Suprapubic skin (tissue), 4 donors: ENCODE measurements around the gene IL11RA. TPM values are rescaled to one million over a fixed set of nuclear protein-coding genes. Genes with fewer than 3 reads are reported as not detected.
"Not testable (repeated sequence)": the region's sequence is repeated elsewhere in the genome, so short reads cannot be mapped to it uniquely, and the experiment has no call there.

Experiments used
- DNase-seq, 2 donors: peaks; one replicate each; pipeline ENCODE4 v3.0.0-alpha.2; 2019; ENCODE audit warnings: low spot score in 2 of 2
- H3K27ac ChIP-seq: fragments of 200-600 bp; sonication (generic); one replicate; pipeline ENCODE4 v1.5.1; 2019
- H3K27me3 ChIP-seq: fragments of 200-600 bp; sonication (generic); one replicate; pipeline ENCODE4 v1.5.1; 2019
- H3K36me3 ChIP-seq: fragments of 200-600 bp; sonication (generic); one replicate; pipeline ENCODE4 v1.5.1; 2019
- H3K4me1 ChIP-seq: fragments of 200-600 bp; sonication (generic); one replicate; pipeline ENCODE4 v1.5.1; 2019
- H3K4me3 ChIP-seq: fragments of 200-600 bp; sonication (generic); one replicate; pipeline ENCODE4 v1.5.1; 2019; ENCODE audit warnings: mild to moderate bottlenecking
- H3K9me3 ChIP-seq: fragments of 200-600 bp; sonication (generic); one replicate; pipeline ENCODE4 v1.5.1; 2019
- CTCF ChIP-seq, 2 donors: fragments of 200-600 bp in 1 of 2; fragments of 450-650 bp in 1 of 2; sonication (generic) in 1 of 2; IDR thresholded peaks; one replicate each; pipeline ENCODE4 v1.5.1; 2016 to 2019; ENCODE audit warnings: antibody characterized with exemption in 2 of 2, mild to moderate bottlenecking in 1 of 2, moderate library complexity in 1 of 2
- EP300 ChIP-seq: sonication (generic); formaldehyde crosslinking; IDR thresholded peaks from one replicate; pipeline ENCODE4 v1.6.1; 2017; ENCODE audit warnings: antibody characterized with exemption
- POLR2A ChIP-seq, 2 donors: fragments of 450-650 bp; IDR thresholded peaks; one replicate each; pipeline ENCODE4 v1.6.1; 2017; ENCODE audit warnings: antibody characterized with exemption in 2 of 2, mild to moderate bottlenecking in 2 of 2, moderate library complexity in 2 of 2
- POLR2AphosphoS5 ChIP-seq, 3 donors: sonication (generic); formaldehyde crosslinking; IDR thresholded peaks; one replicate each; pipeline ENCODE4 v1.6.1; 2017; ENCODE audit warnings: antibody characterized with exemption in 3 of 3
- WGBS: methylation state at CpG from one replicate; pipeline ENCODE4 v1.1.5; 2018; 5-methylcytosine and 5-hydroxymethylcytosine counted together
- total RNA-seq, 4 donors: library from RNA; depleted of rRNA; stranded (reverse); fragments of >200 nt; gene quantifications; one replicate each; pipeline ENCODE4 v1.1.0, GENCODE V29; 2016

Gene IL11RA
- total RNA-seq, 4 donors from 2014 or later, result 23.4 to 114 (median 39.3) TPM

- Histone ChIP-seq H3K9me3 (no peaks in the 10 kb centered on the region), H3K36me3 (peaks cover 2% of the 10 kb centered on the region), H3K27me3 (no peaks in the 10 kb centered on the region), H3K4me1 (peaks cover 33% of the 10 kb centered on the region), H3K27ac (peak within 1 kb of the TSS; percentile 87), H3K4me3 (peak within 1 kb of the TSS; percentile 70)
- DNase-seq, result peak; percentile 96 to 97
- TF ChIP-seq CTCF (IDR thresholded peaks at IDR 0.05), result no peak
- no peak for TF ChIP-seq POLR2A (IDR thresholded peaks at IDR 0.05)
- peak in 2 of 3 donors; percentile 62 to 70 for TF ChIP-seq POLR2AphosphoS5 (IDR thresholded peaks at IDR 0.05)
- WGBS, result no CpG with 5 or more reads among the region's 74 CpGs
These were observed 14.4 kb upstream of the IL11RA start, which contains the start of gene SIGMAR1 for GRCh38 chr9:34637356-34638137. Gene SIGMAR1 (minus strand): TSS chr9:34637787. CDS start chr9:34637697, 90 bp downstream.

- WGBS, result 25% methylated on average over 4 of the region's 7 CpGs
- H3K4me1 ChIP-seq, result peaks cover 33% of the 10 kb centered on the region
- peak overlapping the region; percentile 70 for H3K4me3 ChIP-seq
- TF ChIP-seq EP300 (no peak), POLR2A (IDR thresholded peaks at IDR 0.05) (no peak), POLR2AphosphoS5 (IDR thresholded peaks at IDR 0.05) (no peak), CTCF (IDR thresholded peaks at IDR 0.05) (no peak)
- H3K36me3 ChIP-seq, result peaks cover 2% of the 10 kb centered on the region
- DNase-seq, result no peak
- peak overlapping the region; percentile 87 for H3K27ac ChIP-seq
- no peaks in the 10 kb centered on the region for H3K9me3 ChIP-seq
- H3K27me3 ChIP-seq, result no peaks in the 10 kb centered on the region
These were observed 13.9 kb upstream of the IL11RA start for GRCh38 chr9:34638138-34638445.

GRCh38 chr9:34639322-34639721 is 12.7 kb upstream of the IL11RA start:
- H3K36me3 ChIP-seq, H3K27me3 ChIP-seq, H3K27ac ChIP-seq, DNase-seq, H3K9me3 ChIP-seq, H3K4me3 ChIP-seq: not testable (repeated sequence)
- H3K4me1 ChIP-seq, result peaks cover 27% of the 10 kb centered on the region
- 85% methylated on average over 8 of the region's 8 CpGs for WGBS

- Histone ChIP-seq H3K36me3 (no peaks in the 10 kb centered on the region), H3K27ac (no peak overlapping the region), H3K27me3 (no peaks in the 10 kb centered on the region), H3K4me3 (no peak overlapping the region), H3K4me1 (peaks cover 27% of the 10 kb centered on the region), H3K9me3 (no peaks in the 10 kb centered on the region)
- DNase-seq, result no peak
- TF ChIP-seq CTCF (IDR thresholded peaks at IDR 0.05), result no peak
- no peak for TF ChIP-seq EP300
- no peak for TF ChIP-seq POLR2A (IDR thresholded peaks at IDR 0.05)
- TF ChIP-seq POLR2AphosphoS5 (IDR thresholded peaks at IDR 0.05), result no peak
- WGBS, result 94% methylated on average over 1 of the region's 1 CpG
These were observed 9.3 kb upstream of the IL11RA start for GRCh38 chr9:34642679-34643078.

- peaks cover 17% of the 10 kb centered on the region for H3K36me3 ChIP-seq
- H3K4me3 ChIP-seq, result no peak overlapping the region
- no peak for DNase-seq
These were observed 7.1 kb upstream of the IL11RA start for GRCh38 chr9:34644766-34645314.

More at GRCh38 chr9:34644766-34645314, 7.1 kb upstream of the IL11RA start:
- no peak for TF ChIP-seq CTCF (IDR thresholded peaks at IDR 0.05)
- no peak for TF ChIP-seq POLR2AphosphoS5 (IDR thresholded peaks at IDR 0.05)
- TF ChIP-seq POLR2A (IDR thresholded peaks at IDR 0.05), result no peak
- TF ChIP-seq EP300, result no peak
- H3K27ac ChIP-seq, result no peak overlapping the region
- no peaks in the 10 kb centered on the region for H3K9me3 ChIP-seq
- H3K27me3 ChIP-seq, result no peaks in the 10 kb centered on the region
- peaks cover 28% of the 10 kb centered on the region for H3K4me1 ChIP-seq
